ENCODE data around the gene SVBP.

Gene SVBP

DNA sequence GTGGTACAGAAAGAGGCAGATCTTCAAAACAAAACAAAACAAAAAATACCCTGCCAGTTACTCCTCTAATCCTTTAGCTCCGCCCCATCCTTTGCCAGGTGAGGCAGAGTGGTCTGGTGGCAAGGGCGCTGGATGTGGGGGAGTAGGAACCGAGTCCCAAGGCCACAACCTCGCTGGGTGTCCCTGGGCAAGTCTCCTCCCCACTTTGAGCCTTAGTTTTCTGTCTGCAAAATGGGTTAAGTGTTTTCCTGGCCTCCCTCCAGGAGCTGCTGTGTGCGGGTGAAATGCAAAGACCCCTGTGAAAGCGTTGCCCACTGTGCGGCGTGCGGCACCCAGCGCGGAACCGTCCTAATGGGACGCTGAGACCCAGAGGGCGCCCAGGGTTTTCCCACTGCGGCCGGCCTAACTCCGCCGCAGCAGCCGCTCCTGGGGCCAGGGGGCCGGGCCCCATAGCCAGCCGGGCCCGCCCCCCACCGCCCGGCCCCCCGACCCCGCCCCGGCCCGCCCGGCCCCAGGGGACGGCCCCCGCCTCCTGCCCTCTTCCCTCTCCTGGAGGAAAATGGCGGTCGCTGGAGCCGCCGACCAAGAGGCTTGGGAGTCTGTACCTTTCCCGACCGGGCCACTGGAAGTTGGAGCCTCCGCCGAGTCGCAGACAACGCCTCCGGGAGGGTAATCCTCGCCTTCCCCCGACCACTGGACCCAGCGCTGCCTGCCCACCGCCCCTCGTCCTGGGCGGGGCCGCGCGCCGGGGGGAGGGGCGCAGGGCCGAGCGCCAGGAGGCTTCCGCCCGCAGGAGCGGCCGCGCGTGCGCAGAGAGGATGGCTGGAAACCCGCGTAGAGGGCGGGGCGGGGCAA is at the start of gene SVBP, which contains the start of gene ERMAP (continued):
- TF ChIP-seq, protein P1, sequence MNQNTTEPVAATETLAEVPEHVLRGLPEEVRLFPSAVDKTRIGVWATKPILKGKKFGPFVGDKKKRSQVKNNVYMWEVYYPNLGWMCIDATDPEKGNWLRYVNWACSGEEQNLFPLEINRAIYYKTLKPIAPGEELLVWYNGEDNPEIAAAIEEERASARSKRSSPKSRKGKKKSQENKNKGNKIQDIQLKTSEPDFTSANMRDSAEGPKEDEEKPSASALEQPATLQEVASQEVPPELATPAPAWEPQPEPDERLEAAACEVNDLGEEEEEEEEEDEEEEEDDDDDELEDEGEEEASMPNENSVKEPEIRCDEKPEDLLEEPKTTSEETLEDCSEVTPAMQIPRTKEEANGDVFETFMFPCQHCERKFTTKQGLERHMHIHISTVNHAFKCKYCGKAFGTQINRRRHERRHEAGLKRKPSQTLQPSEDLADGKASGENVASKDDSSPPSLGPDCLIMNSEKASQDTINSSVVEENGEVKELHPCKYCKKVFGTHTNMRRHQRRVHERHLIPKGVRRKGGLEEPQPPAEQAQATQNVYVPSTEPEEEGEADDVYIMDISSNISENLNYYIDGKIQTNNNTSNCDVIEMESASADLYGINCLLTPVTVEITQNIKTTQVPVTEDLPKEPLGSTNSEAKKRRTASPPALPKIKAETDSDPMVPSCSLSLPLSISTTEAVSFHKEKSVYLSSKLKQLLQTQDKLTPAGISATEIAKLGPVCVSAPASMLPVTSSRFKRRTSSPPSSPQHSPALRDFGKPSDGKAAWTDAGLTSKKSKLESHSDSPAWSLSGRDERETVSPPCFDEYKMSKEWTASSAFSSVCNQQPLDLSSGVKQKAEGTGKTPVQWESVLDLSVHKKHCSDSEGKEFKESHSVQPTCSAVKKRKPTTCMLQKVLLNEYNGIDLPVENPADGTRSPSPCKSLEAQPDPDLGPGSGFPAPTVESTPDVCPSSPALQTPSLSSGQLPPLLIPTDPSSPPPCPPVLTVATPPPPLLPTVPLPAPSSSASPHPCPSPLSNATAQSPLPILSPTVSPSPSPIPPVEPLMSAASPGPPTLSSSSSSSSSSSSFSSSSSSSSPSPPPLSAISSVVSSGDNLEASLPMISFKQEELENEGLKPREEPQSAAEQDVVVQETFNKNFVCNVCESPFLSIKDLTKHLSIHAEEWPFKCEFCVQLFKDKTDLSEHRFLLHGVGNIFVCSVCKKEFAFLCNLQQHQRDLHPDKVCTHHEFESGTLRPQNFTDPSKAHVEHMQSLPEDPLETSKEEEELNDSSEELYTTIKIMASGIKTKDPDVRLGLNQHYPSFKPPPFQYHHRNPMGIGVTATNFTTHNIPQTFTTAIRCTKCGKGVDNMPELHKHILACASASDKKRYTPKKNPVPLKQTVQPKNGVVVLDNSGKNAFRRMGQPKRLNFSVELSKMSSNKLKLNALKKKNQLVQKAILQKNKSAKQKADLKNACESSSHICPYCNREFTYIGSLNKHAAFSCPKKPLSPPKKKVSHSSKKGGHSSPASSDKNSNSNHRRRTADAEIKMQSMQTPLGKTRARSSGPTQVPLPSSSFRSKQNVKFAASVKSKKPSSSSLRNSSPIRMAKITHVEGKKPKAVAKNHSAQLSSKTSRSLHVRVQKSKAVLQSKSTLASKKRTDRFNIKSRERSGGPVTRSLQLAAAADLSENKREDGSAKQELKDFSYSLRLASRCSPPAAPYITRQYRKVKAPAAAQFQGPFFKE (tag by site-specific recombination; IDR thresholded peaks at IDR 0.05; ENCODE audit: borderline replicate concordance), result no peak
- TF ChIP-seq ZNF157 (tag by site-specific recombination; IDR thresholded peaks at IDR 0.05), result no peak
- TF ChIP-seq TRIM28 (IDR thresholded peaks at IDR 0.05; ENCODE audit: borderline replicate concordance, low read length), result no peak
- no peak for TF ChIP-seq ZNF624 (tag by site-specific recombination; IDR thresholded peaks at IDR 0.05)
- peak; percentile 93 for TF ChIP-seq SP3 (tag by site-specific recombination; IDR thresholded peaks at IDR 0.05)
- TF ChIP-seq, protein P2, sequence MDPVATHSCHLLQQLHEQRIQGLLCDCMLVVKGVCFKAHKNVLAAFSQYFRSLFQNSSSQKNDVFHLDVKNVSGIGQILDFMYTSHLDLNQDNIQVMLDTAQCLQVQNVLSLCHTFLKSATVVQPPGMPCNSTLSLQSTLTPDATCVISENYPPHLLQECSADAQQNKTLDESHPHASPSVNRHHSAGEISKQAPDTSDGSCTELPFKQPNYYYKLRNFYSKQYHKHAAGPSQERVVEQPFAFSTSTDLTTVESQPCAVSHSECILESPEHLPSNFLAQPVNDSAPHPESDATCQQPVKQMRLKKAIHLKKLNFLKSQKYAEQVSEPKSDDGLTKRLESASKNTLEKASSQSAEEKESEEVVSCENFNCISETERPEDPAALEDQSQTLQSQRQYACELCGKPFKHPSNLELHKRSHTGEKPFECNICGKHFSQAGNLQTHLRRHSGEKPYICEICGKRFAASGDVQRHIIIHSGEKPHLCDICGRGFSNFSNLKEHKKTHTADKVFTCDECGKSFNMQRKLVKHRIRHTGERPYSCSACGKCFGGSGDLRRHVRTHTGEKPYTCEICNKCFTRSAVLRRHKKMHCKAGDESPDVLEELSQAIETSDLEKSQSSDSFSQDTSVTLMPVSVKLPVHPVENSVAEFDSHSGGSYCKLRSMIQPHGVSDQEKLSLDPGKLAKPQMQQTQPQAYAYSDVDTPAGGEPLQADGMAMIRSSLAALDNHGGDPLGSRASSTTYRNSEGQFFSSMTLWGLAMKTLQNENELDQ (tag by site-specific recombination; IDR thresholded peaks at IDR 0.05; ENCODE audit: low read depth), result no peak
- TF ChIP-seq ZNF660 (tag by site-specific recombination; IDR thresholded peaks at IDR 0.05), result peak; percentile 58
- no peak for TF ChIP-seq YY2 (tag by site-specific recombination; IDR thresholded peaks at IDR 0.05)
- TF ChIP-seq, protein P3, sequence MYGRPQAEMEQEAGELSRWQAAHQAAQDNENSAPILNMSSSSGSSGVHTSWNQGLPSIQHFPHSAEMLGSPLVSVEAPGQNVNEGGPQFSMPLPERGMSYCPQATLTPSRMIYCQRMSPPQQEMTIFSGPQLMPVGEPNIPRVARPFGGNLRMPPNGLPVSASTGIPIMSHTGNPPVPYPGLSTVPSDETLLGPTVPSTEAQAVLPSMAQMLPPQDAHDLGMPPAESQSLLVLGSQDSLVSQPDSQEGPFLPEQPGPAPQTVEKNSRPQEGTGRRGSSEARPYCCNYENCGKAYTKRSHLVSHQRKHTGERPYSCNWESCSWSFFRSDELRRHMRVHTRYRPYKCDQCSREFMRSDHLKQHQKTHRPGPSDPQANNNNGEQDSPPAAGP (tag by site-specific recombination; IDR thresholded peaks at IDR 0.05), result peak; percentile 73; the same call in 1 of the 2 replicates
- TF ChIP-seq ZNF433 (tag by site-specific recombination; IDR thresholded peaks at IDR 0.05; ENCODE audit: low read depth), result no peak
- TF ChIP-seq, protein P4, sequence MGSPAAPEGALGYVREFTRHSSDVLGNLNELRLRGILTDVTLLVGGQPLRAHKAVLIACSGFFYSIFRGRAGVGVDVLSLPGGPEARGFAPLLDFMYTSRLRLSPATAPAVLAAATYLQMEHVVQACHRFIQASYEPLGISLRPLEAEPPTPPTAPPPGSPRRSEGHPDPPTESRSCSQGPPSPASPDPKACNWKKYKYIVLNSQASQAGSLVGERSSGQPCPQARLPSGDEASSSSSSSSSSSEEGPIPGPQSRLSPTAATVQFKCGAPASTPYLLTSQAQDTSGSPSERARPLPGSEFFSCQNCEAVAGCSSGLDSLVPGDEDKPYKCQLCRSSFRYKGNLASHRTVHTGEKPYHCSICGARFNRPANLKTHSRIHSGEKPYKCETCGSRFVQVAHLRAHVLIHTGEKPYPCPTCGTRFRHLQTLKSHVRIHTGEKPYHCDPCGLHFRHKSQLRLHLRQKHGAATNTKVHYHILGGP (tag by site-specific recombination; IDR thresholded peaks at IDR 0.05), result no peak
- peak; percentile 32; the same call in 1 of the 2 replicates for TF ChIP-seq ZFHX2 (tag by site-specific recombination; conservative IDR thresholded peaks at IDR 0.05)
- TF ChIP-seq ZNF610 (tag by site-specific recombination; IDR thresholded peaks at IDR 0.05; ENCODE audit: borderline replicate concordance), result peak; percentile 59; the same call in 1 of the 2 replicates
- TF ChIP-seq, protein P5, sequence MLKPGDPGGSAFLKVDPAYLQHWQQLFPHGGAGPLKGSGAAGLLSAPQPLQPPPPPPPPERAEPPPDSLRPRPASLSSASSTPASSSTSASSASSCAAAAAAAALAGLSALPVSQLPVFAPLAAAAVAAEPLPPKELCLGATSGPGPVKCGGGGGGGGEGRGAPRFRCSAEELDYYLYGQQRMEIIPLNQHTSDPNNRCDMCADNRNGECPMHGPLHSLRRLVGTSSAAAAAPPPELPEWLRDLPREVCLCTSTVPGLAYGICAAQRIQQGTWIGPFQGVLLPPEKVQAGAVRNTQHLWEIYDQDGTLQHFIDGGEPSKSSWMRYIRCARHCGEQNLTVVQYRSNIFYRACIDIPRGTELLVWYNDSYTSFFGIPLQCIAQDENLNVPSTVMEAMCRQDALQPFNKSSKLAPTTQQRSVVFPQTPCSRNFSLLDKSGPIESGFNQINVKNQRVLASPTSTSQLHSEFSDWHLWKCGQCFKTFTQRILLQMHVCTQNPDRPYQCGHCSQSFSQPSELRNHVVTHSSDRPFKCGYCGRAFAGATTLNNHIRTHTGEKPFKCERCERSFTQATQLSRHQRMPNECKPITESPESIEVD (tag by site-specific recombination; IDR thresholded peaks at IDR 0.05), result no peak
- TF ChIP-seq ZNF747 (tag by site-specific recombination; IDR thresholded peaks at IDR 0.05), result no peak
- peak; percentile 71; the same call in 1 of the 2 replicates for TF ChIP-seq ZNF2 (tag by site-specific recombination; IDR thresholded peaks at IDR 0.05)
